HCT116 (cell line): ENCODE data around the gene GMCL1. TPM values are rescaled to one million over a fixed set of nuclear protein-coding genes. Genes with fewer than 3 reads are reported as not detected.

Experiments used
- ATAC-seq: fragments of 200-7000 bp; cut with Tn5 transposase; 2 replicates; pipeline ENCODE4 v1.9.1; 2020; ENCODE audit warnings: mild to moderate bottlenecking, moderate library complexity
- BruUV-seq: library from RNA; stranded (reverse); fragments of 400-500 nt; replicated peaks from 2 replicates; lab custom pipeline; 2021; lab: Mats Ljungman, UMichigan
- CTCF ChIA-PET: fragments of 300-600 bp; sonication (Branson Sonifier 250); formaldehyde crosslinking; loops from one replicate; lab custom pipeline; 2021; ENCODE audit warnings: antibody characterized with exemption; lab: Charles Lee
- POLR2A ChIA-PET: fragments of 300-600, 350-600 bp; sonication (Branson Sonifier 250); formaldehyde crosslinking; loops from one replicate; lab custom pipeline; 2021; ENCODE audit warnings: antibody characterized with exemption; lab: Charles Lee
- RAD21 ChIA-PET, 2 experiments: fragments of 300-600 bp; sonication (Branson Sonifier 250); formaldehyde crosslinking; loops; one replicate each; lab custom pipeline; 2023; ENCODE audit warnings: low total read pairs in 2 of 2; ENCODE audit not compliant: uncharacterized antibody in 2 of 2, unreplicated experiment in 2 of 2, low non-redundant PET in 1 of 2; lab: Charles Lee
- DNase-seq: peaks from one replicate; pipeline ENCODE4 v3.0.0-alpha.2; 2010; ENCODE audit warnings: low read depth, low spot score
- H2AFZ ChIP-seq: fragments of 200-600 bp; shearing (Covaris generic), sonication (generic); 2 replicates; pipeline ENCODE4 v1.6.1; 2017; ENCODE audit warnings: low read depth, mixed run types, mixed read lengths, antibody characterized with exemption, low read length; ENCODE audit not compliant: poor library complexity, severe bottlenecking
- H3K27ac ChIP-seq: 2 replicates; pipeline ENCODE4 v1.5.1; 2012; ENCODE audit warnings: low read depth, low read length
- H3K27me3 ChIP-seq: fragments of 200-600 bp; sonication (generic); 2 replicates; pipeline ENCODE4 v1.6.1; 2016; ENCODE audit warnings: mixed run types, low read length, mixed read lengths; ENCODE audit not compliant: insufficient read depth
- H3K36me3 ChIP-seq, 2 experiments: fragments of 200-500 bp in 1 of 2; fragments of 200-600 bp in 1 of 2; sonication (Bioruptor generic) in 1 of 2; sonication (generic) in 1 of 2; 2 replicates each; pipeline versions ENCODE4 v1.5.1 to v1.6.1; 2014 to 2016; ENCODE audit warnings: low read length in 2 of 2, inconsistent platforms in 1 of 2, mixed read lengths in 1 of 2, mixed run types in 1 of 2; ENCODE audit not compliant: insufficient read depth in 2 of 2, control insufficient read depth in 1 of 2
- H3K4me1 ChIP-seq, 2 experiments: fragments of 200-600 bp in 1 of 2; sonication (generic) in 1 of 2; 2 replicates each; pipeline versions ENCODE4 v1.5.1 to v1.6.1; 2012 to 2017; ENCODE audit warnings: low read length in 2 of 2, inconsistent platforms in 1 of 2, mild to moderate bottlenecking in 1 of 2, mixed read lengths in 1 of 2, mixed run types in 1 of 2, moderate library complexity in 1 of 2; ENCODE audit not compliant: insufficient read depth in 2 of 2, control insufficient read depth in 1 of 2
- H3K4me2 ChIP-seq: fragments of 200-600 bp; sonication (generic); 2 replicates; pipeline ENCODE4 v1.6.1; 2017; ENCODE audit warnings: mixed run types, low read length, mixed read lengths
- H3K4me3 ChIP-seq, 2 experiments: fragments of 200-600 bp in 1 of 2; sonication (generic) in 1 of 2; replicated peaks in 1 of 2; 2 replicates each; pipeline ENCODE4 v1.5.1; 2011 to 2016; ENCODE audit warnings: low read length in 2 of 2, control low read depth in 1 of 2, low read depth in 1 of 2, mild to moderate bottlenecking in 1 of 2, mixed read lengths in 1 of 2, mixed run types in 1 of 2
- H3K79me2 ChIP-seq: fragments of 200-600 bp; sonication (generic); 2 replicates; pipeline ENCODE4 v1.6.1; 2017; ENCODE audit warnings: mild to moderate bottlenecking, mixed run types, low read length, moderate library complexity, mixed read lengths; ENCODE audit not compliant: insufficient read depth
- H3K9ac ChIP-seq: fragments of 200-600 bp; sonication (generic); 2 replicates; pipeline ENCODE4 v1.6.1; 2016; ENCODE audit warnings: low read length, mixed read lengths
- H3K9me2 ChIP-seq: fragments of 200-600 bp; sonication (generic), shearing (Covaris generic); 2 replicates; pipeline ENCODE4 v1.6.1; 2017; ENCODE audit warnings: mixed run types, mild to moderate bottlenecking, moderate library complexity; ENCODE audit not compliant: insufficient read depth
- H3K9me3 ChIP-seq, 2 experiments: fragments of 200-500 bp in 1 of 2; fragments of 200-600 bp in 1 of 2; sonication (Bioruptor generic) in 1 of 2; sonication (generic) in 1 of 2; 2 replicates each; pipeline ENCODE4 v1.6.1; 2014 to 2017; ENCODE audit warnings: low read length in 2 of 2, mixed read lengths in 2 of 2, inconsistent platforms in 1 of 2, low read depth in 1 of 2, mild to moderate bottlenecking in 1 of 2, mixed run types in 1 of 2, moderate library complexity in 1 of 2; ENCODE audit not compliant: control insufficient read depth in 1 of 2, insufficient read depth in 1 of 2
- H4K20me1 ChIP-seq: fragments of 200-600 bp; sonication (generic), shearing (Covaris generic); 2 replicates; pipeline ENCODE4 v1.6.1; 2017; ENCODE audit warnings: mixed run types, mild to moderate bottlenecking, moderate library complexity; ENCODE audit not compliant: insufficient read depth
- ATF3 ChIP-seq: IDR thresholded peaks from 2 replicates; pipeline ENCODE4 v1.6.1; 2012
- CBX3 ChIP-seq: IDR thresholded peaks from 2 replicates; pipeline ENCODE4 v1.6.1; 2012; ENCODE audit warnings: low read depth
- ELF1 ChIP-seq: IDR thresholded peaks from 2 replicates; pipeline ENCODE4 v1.6.1; 2012; ENCODE audit warnings: low read depth, borderline replicate concordance
- EZH2 ChIP-seq: fragments of 200-600 bp; sonication (generic); IDR thresholded peaks from 2 replicates; pipeline ENCODE4 v1.6.1; 2017; ENCODE audit warnings: antibody characterized with exemption, mixed run types
- EZH2phosphoT487 ChIP-seq: fragments of 200-600 bp; IDR thresholded peaks from 2 replicates; pipeline ENCODE4 v1.6.1; 2018; ENCODE audit warnings: antibody characterized with exemption, borderline replicate concordance
- FOSL1 ChIP-seq: IDR thresholded peaks from 2 replicates; pipeline ENCODE4 v1.6.1; 2012; ENCODE audit warnings: low read depth
- JUND ChIP-seq: IDR thresholded peaks from 2 replicates; pipeline ENCODE4 v1.6.1; 2012
- POLR2A ChIP-seq: IDR thresholded peaks from 2 replicates; pipeline ENCODE4 v1.7.0; 2011; ENCODE audit warnings: borderline replicate concordance; ENCODE audit not compliant: insufficient read depth, insufficient read length; ENCODE audit errors: extremely low read depth
- POLR2AphosphoS5 ChIP-seq: IDR thresholded peaks from 2 replicates; pipeline ENCODE4 v1.6.1; 2011; ENCODE audit warnings: mild to moderate bottlenecking, low read depth, low read length, moderate library complexity
- RAD21 ChIP-seq: IDR thresholded peaks from 2 replicates; pipeline ENCODE4 v1.6.1; 2012; ENCODE audit warnings: low read depth, mild to moderate bottlenecking
- SIN3A ChIP-seq: IDR thresholded peaks from 2 replicates; pipeline ENCODE4 v1.6.1; 2012; ENCODE audit warnings: low read depth
- SP1 ChIP-seq: IDR thresholded peaks from 2 replicates; pipeline ENCODE4 v1.6.1; 2012; ENCODE audit warnings: low read depth
- SRF ChIP-seq: IDR thresholded peaks from 2 replicates; pipeline ENCODE4 v1.6.1; 2012; ENCODE audit warnings: low read depth
- TCF7L2 ChIP-seq: IDR thresholded peaks from 2 replicates; pipeline ENCODE4 v1.7.0; 2011; ENCODE audit warnings: borderline replicate concordance, inconsistent platforms; ENCODE audit not compliant: insufficient read depth, insufficient read length; ENCODE audit errors: extremely low read depth
- YY1 ChIP-seq: IDR thresholded peaks from 2 replicates; pipeline ENCODE4 v1.6.1; 2011; ENCODE audit warnings: low read length, low read depth, moderate library complexity, mild to moderate bottlenecking; ENCODE audit not compliant: insufficient replicate concordance; ENCODE audit errors: extremely low read depth
- ZFX ChIP-seq: fragments of 450-650 bp; IDR thresholded peaks from 2 replicates; pipeline ENCODE4 v1.6.1; 2017
- ZNF274 ChIP-seq: fragments of 200-500 bp; sonication (Bioruptor generic); IDR thresholded peaks from 2 replicates; pipeline ENCODE4 v1.6.1; 2014; ENCODE audit warnings: mild to moderate bottlenecking, low read depth, low read length, inconsistent platforms
- intact Hi-C: fragments of 100-400 bp; cut with micrococcal nuclease; formaldehyde crosslinking; loops from 2 replicates; pipeline ENCODE4 v1.10.0; 2022
- total RNA-seq: library from RNA; stranded (reverse); gene quantifications from one replicate; pipeline ENCODE4 v1.2.1, GENCODE V29; 2021; ENCODE audit not compliant: unreplicated experiment
- TF ChIP-seq, protein P1 (sequence below): IDR thresholded peaks from 2 replicates; pipeline ENCODE4 v1.6.1; 2012; ENCODE audit warnings: low read depth
- TF ChIP-seq, protein P2 (sequence below): IDR thresholded peaks from 2 replicates; pipeline ENCODE4 v1.6.1; 2011; ENCODE audit warnings: mild to moderate bottlenecking, low read length, moderate library complexity; ENCODE audit not compliant: insufficient replicate concordance; ENCODE audit errors: extremely low read depth
- TF ChIP-seq, protein P3 (sequence below): IDR thresholded peaks from 2 replicates; pipeline ENCODE4 v1.6.1; 2012

The GMCL1 gene
- total RNA-seq, 1 experiment from 2014 or later = 16.7 TPM

DNA sequence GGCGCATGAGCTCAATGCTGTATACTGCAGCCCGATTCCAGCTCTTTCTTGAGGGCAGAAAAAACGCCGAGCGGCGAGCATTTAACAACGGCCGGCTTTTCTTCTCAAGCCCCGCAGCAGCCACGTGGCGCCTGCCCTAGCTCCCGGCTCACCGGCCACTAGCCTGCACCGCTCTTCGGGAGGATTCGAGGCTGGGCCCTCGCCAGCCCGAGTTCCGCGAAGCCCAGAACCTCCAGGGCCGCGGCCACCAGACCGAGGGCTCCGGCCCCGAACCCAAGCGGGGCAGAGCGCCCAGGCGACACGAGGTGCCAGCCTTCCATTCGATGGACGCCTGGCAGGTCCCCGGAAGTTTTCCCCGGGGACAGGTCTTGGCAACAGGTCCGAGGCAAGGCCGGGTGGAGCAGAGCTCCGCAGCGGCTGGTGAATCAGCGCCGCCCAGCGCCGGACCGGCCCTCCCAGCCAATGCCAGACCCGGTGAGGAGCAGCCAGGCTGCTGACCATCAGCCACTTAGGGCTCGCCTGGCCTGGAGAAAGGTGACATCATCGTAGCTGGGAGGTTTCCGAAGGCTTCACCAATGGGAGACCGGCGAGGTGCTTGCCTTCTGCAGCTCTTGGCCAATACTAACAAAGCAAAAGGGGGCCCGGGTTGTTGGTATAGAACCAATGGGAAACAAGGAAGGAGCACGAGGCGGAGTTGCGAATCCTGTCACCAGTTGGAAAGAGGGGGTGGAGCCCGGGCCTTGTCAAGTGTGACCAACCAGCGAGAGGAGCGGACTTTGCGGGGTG is 84.9 kb downstream of the GMCL1 start:
- Histone ChIP-seq H3K27ac (peak overlapping the region; percentile 81), H2AFZ (no peak overlapping the region), H3K9ac (peak overlapping the region; percentile 88), H3K36me3 (no peaks in the 10 kb centered on the region), H3K79me2 (no peaks in the 10 kb centered on the region), H3K9me2 (no peaks in the 10 kb centered on the region), H3K4me2 (peak overlapping the region; percentile 89), H4K20me1 (no peaks in the 10 kb centered on the region), H3K9me3 (no peaks in the 10 kb centered on the region), H3K4me3 (peak overlapping the region; percentile 55 to 79), H3K4me1 (peaks cover 0 to 18% of the 10 kb centered on the region in 2 experiments; a peak in 3 of 4 replicates), H3K27me3 (no peaks in the 10 kb centered on the region)
- intact Hi-C loops = loop anchor here (1.0 to 5.0 kb wide), 6 partner anchors 156 to 733 kb away; partner anchors contain the start of gene SNRPG
- DNase-seq (peak; percentile 100), ATAC-seq (peak; percentile 91)
- ChIA-PET POLR2A (interaction anchor here (0.8 to 3.1 kb wide), 31 partner anchors 9 to 415 kb away, joined by 3 to 32 read pairs (median 5); partner anchors contain the start of genes C2orf42, FAM136A, PCYOX1 and SNRPG), RAD21 (interaction anchor here (0.9 to 1.9 kb wide), 10 partner anchors 155 to 234 kb away, joined by 3 to 12 read pairs (median 5); no protein-coding TSS in a partner anchor), CTCF (interaction anchor here (0.5 to 6.0 kb wide), 14 partner anchors 154 to 730 kb away, joined by 3 to 78 read pairs (median 6); partner anchors contain the start of genes C2orf42, FAM136A and SNRPG)
- TSS peak; percentile 95 for BruUV-seq
- TF ChIP-seq SIN3A (peak; percentile 82; the same call in 1 of the 2 replicates), TCF7L2 (no peak), ELF1 (no peak; the same call in 1 of the 2 replicates), RAD21 (peak; percentile 64), SP1 (peak; percentile 96), EZH2 (no peak), CBX3 (no peak), EZH2phosphoT487 (no peak), YY1 (no peak), ATF3 (no peak), JUND (peak; percentile 49), POLR2AphosphoS5 (peak; percentile 84), ZFX (peak; percentile 68; the same call in 1 of the 2 replicates), FOSL1 (no peak), POLR2A (no peak), ZNF274 (no peak), SRF (no peak; the same call in 1 of the 2 replicates)
- TF ChIP-seq, protein P1, sequence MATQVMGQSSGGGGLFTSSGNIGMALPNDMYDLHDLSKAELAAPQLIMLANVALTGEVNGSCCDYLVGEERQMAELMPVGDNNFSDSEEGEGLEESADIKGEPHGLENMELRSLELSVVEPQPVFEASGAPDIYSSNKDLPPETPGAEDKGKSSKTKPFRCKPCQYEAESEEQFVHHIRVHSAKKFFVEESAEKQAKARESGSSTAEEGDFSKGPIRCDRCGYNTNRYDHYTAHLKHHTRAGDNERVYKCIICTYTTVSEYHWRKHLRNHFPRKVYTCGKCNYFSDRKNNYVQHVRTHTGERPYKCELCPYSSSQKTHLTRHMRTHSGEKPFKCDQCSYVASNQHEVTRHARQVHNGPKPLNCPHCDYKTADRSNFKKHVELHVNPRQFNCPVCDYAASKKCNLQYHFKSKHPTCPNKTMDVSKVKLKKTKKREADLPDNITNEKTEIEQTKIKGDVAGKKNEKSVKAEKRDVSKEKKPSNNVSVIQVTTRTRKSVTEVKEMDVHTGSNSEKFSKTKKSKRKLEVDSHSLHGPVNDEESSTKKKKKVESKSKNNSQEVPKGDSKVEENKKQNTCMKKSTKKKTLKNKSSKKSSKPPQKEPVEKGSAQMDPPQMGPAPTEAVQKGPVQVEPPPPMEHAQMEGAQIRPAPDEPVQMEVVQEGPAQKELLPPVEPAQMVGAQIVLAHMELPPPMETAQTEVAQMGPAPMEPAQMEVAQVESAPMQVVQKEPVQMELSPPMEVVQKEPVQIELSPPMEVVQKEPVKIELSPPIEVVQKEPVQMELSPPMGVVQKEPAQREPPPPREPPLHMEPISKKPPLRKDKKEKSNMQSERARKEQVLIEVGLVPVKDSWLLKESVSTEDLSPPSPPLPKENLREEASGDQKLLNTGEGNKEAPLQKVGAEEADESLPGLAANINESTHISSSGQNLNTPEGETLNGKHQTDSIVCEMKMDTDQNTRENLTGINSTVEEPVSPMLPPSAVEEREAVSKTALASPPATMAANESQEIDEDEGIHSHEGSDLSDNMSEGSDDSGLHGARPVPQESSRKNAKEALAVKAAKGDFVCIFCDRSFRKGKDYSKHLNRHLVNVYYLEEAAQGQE = no peak
- TF ChIP-seq, protein P2, sequence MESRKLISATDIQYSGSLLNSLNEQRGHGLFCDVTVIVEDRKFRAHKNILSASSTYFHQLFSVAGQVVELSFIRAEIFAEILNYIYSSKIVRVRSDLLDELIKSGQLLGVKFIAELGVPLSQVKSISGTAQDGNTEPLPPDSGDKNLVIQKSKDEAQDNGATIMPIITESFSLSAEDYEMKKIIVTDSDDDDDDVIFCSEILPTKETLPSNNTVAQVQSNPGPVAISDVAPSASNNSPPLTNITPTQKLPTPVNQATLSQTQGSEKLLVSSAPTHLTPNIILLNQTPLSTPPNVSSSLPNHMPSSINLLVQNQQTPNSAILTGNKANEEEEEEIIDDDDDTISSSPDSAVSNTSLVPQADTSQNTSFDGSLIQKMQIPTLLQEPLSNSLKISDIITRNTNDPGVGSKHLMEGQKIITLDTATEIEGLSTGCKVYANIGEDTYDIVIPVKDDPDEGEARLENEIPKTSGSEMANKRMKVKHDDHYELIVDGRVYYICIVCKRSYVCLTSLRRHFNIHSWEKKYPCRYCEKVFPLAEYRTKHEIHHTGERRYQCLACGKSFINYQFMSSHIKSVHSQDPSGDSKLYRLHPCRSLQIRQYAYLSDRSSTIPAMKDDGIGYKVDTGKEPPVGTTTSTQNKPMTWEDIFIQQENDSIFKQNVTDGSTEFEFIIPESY = no peak
- TF ChIP-seq, protein P3, sequence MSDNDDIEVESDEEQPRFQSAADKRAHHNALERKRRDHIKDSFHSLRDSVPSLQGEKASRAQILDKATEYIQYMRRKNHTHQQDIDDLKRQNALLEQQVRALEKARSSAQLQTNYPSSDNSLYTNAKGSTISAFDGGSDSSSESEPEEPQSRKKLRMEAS = peak; percentile 92
